GM18861 (cell line): ENCODE results near the gene PIK3C2G.
"Not testable (repeated sequence)": the region's sequence is repeated elsewhere in the genome, so short reads cannot be mapped to it uniquely, and the experiment has no call there.

Experiments
- ATAC-seq: cut with Tn5 transposase; IDR thresholded peaks from one replicate; pipeline ENCODE4 v1.9.1; 2021; ENCODE audit not compliant: unreplicated experiment

The PIK3C2G gene

DNA sequence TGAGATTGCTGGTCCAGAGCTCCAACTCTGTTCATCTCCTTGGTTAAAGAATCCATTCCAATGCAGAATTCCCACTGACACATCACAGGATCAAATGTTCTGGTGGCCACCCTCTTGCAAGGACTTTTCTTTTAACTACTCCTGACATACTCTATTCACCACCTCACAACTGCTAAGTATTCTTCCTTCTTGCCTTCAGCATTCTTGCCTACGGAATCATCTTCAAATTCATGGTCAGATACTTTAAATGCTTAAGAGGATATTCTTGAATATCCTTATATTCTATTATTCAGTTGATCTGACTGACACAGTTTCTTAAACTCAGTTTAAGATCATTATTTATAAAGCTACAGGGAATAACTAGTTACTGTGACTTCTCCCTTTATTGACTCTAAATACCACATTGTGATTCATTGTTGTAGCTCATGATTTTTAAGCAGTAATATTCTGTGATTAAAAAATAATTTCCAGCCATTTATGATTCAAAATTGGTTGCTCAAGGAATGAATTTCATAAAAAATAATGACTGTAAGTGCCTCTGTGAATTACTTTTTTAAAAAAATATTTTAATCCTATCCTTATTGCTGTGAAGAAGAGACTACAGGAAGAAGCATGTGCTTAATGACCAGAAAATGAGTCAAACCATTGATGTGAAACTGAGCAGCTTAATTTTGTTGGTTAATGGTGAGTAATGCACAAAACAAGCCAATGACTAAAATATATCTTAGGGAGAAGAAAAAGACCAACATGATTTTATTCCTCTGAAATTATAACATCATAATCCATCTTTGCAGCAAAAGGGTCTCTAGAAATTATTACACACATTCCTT lies 207.1 kb downstream of the PIK3C2G start:
- no peak for ATAC-seq

GRCh38 chr12:18470251-18470650 lies 208.9 kb downstream of the PIK3C2G start:
- ATAC-seq, result no peak

DNA sequence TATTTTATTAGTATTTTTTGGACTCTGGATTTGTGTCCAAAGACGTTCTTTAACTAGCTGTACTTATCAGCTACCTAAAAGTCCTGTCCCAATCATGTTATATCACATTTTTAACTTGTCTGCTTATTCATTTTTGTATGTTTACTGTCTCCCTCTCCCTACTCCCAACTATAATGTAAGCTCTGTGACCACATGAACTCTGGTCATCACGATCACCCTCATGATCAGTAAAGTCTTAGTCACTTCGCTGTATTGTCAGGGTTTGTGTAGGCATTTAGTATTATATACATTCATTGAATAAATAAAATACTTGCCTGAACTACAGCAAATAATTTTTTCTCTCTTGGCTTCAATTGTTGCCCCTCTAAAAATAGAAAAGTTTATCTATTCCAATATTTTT lies 211.0 kb downstream of the PIK3C2G start:
- ATAC-seq, result no peak

DNA sequence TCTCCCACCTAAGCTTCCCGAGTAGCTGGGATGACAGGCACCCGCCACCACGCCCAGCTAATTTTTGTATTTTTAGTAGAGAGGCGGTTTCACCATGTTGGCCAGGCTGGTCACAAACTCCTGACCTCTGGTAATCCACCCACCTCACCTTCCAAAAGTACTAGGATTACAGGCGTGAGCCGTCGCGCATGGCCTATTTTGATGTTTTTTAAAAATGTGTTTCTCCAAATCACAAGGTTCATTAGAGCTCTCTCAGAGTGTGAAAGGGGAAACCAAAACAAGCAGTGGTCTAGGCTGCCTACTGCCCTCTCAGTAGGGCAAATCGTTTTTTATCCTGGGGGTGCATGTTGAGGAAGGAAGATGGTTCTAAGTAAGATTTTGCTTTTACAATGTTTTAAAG lies 211.5 kb downstream of the PIK3C2G start:
- no peak for ATAC-seq

DNA sequence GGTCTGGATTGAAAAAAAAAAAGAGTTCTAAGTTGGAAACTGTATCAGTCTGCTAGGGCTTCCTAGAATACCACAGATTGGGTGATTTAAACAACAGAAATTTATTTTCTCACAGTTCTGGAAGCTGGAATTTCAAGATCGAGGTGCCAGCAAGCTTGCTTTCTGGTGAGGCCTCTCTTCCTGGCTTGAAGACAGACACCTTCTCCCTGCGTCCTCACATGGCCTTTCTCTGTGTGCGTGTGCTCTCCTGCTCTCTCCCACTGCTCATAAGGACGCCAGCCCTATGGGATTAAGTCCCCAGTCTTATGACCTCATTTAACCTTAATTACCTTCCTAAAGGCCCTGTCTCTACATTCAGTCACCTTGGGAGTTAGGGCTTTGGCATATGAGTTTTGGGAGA lies 215.5 kb downstream of the PIK3C2G start:
- ATAC-seq, result no peak

- no peak for ATAC-seq
Observed at GRCh38 chr12:18479256-18479655, 217.9 kb downstream of the PIK3C2G start.

DNA sequence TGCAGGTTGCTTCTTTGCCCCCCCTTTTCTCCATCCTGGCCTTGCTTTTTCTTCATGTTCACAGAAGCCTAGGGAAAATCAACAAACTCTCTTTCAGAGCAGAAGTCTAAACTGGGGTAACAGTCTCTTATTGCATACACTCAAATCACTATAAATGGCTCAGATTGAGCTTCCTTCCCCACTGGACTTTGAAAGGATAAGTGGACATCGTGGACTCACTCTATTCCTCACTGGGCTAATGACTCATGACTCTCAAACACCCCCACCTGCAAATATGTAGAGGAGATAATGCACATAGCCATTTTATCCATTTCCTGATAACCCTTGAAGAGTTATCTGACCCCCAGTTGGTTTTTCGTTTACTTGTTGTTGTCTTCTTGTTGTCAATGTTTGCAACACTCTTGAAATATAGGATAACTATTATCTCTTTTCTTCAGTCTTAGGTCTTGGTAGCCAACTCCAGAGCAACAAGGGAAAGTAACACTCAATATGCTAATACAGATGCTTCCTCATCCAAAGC lies 221.3 kb downstream of the PIK3C2G start:
- no peak for ATAC-seq

DNA sequence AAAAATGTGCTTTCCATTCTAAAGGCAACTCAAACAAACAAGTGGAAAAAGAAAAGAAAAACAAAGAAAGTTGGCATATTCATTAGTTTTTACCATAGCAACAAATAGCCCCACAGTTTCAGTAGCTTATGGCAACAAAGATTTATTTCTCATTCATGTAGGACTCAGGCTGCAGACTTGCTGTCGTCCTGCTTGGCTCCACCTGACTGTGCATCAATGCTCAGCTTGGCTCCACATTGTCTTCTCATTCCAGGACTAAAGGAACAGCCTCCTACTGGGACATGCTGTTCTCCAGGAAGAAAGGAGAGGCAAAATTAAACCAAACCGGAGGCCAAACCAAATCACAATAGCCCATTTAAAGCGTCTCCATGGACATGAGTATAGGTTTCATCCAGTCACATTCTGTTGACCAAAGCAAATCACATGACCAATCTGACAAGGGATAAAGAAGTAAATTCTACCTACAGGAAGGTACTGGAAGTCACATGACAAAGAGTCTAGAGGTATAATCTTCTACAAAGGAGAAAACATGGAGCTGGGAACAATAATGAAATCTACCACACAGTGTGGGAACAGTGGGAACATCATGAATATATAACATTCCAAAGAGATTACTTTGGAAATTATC lies 222.5 kb downstream of the PIK3C2G start:
- no peak for ATAC-seq

GRCh38 chr12:18486036-18486435 lies 224.7 kb downstream of the PIK3C2G start:
- no peak for ATAC-seq

- no peak for ATAC-seq
Observed at GRCh38 chr12:18487509-18487908, 226.2 kb downstream of the PIK3C2G start.

GRCh38 chr12:18492372-18493025 lies 231.2 kb downstream of the PIK3C2G start:
- ATAC-seq, result no peak

DNA sequence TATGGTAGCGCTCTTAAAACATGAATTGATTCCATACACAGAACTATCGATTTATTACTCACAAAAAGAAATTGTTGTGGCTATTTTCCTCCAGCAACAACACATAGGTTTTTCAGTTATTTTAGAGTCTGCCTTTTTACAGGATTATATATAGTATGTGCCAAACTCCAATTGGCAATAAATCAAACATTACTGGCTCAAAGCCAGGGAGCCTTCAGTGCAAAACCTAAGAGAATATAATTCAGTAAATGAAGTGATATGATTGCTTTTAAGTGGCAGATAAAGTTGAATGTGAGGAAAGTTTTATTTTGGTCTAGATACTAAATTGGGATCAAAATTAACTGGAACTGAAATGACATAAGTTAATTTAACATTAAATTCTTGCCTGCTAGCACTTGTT lies 234.8 kb downstream of the PIK3C2G start:
- ATAC-seq, result no peak

GRCh38 chr12:18500160-18500574 lies 238.8 kb downstream of the PIK3C2G start:
- not testable (repeated sequence) for ATAC-seq

- ATAC-seq, result not testable (repeated sequence)
Observed at GRCh38 chr12:18500736-18501135, 239.4 kb downstream of the PIK3C2G start.

GRCh38 chr12:18502422-18502968 lies 241.2 kb downstream of the PIK3C2G start:
- no peak for ATAC-seq

DNA sequence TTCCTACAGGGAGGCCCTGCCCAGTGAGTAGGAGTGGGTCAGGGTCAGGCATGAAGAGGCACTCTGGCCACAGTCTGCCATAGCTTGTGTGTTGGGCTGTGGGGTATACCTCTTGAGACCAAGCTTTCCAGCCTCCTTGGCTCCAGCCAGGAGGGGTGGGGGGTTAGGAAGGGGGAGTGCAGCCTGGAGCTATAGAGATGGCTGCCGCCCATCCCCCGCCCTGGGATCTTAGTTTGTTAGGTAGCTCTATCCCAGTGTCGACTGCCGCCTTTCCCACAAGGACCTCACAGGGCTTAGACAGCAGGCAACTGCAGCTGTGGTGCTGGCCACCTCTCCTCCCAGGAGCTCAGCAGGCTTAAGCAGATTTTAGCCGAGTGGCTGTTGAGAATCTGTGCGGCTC lies 260.1 kb downstream of the PIK3C2G start:
- ATAC-seq, result no peak

GRCh38 chr12:18522806-18523205 lies 261.5 kb downstream of the PIK3C2G start:
- no peak for ATAC-seq

DNA sequence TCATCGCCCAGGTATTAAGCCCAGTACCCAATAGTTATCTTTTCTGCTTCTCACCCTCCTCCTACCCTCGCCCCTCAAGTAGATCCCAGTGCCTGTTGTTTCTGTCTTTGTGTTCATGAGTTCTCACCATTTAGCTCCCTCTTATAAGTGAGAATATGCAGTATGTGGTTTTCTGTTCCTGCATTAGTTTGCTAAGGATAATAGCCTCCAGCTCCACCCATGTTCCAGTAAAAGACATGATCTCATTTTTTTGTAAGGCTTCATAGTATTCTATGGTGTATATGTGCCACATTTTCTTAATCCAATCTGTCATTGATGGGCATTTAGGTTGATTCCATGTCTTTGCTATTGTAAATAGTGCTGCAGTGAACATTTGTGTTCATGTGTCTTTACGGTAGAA lies 281.2 kb downstream of the PIK3C2G start:
- not testable (repeated sequence) for ATAC-seq

DNA sequence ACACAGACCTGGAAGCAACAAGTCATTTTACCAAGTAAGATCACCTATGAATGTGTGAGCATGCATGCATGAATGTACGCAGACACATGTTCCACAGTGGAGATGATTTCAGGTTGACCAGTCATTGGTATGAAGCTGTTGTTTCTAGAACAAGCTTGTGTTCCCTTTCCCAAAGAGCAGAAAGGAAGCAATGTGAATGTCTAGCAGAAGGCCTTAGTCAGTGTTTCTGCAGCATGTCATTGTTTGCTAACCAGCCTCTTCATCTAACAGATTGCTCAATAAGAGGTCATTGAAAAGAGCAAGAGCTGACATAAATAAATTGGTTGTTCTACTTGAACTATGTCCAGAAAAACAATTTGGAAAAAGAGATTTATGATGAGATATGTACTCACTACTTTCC lies 285.1 kb downstream of the PIK3C2G start:
- ATAC-seq, result no peak

DNA sequence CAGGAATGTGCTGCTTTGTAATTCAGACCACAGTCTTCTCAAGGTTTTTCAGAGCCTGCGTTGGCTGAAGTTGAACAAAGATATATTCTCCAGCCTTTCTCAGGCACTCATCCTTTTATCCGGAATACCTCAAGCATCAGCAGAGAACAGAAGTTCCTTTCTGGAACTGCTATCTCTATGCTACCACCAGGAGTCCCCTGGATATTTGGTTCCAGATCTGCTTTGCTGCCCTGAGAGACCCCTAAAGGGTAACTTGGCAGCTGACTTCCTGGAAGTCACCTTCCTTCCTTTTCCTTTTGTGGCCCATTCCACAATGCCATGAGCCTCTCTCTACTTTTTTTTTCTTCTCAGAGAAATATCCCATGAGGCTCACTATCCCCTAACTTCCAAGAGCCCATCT lies 288.3 kb downstream of the PIK3C2G start:
- ATAC-seq, result no peak

GRCh38 chr12:18551106-18551505 lies 289.8 kb downstream of the PIK3C2G start:
- ATAC-seq, result no peak
